ENCODE results near the gene RNLS.

- TF ChIP-seq, protein P1, sequence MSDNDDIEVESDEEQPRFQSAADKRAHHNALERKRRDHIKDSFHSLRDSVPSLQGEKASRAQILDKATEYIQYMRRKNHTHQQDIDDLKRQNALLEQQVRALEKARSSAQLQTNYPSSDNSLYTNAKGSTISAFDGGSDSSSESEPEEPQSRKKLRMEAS (IDR thresholded peaks at IDR 0.05) = no peak
- TF ChIP-seq POLR2AphosphoS5 (IDR thresholded peaks at IDR 0.05; ENCODE audit: low read depth, low read length) = no peak
- TF ChIP-seq POLR2A (IDR thresholded peaks at IDR 0.05; ENCODE audit: borderline replicate concordance, extremely low read depth, insufficient read depth, insufficient read length) = no peak
These were observed 82.5 kb downstream of the RNLS start for GRCh38 chr10:88500656-88501055.

Data from HCT116 (cell line).